GM18508 (cell line): Measurements from ENCODE around the gene C14orf93.
"Not testable (repeated sequence)": the region's sequence is repeated elsewhere in the genome, so short reads cannot be mapped to it uniquely, and the experiment has no call there.

ENCODE experiments used
- ATAC-seq: cut with Tn5 transposase; IDR thresholded peaks from one replicate; pipeline ENCODE4 v1.9.1; 2021; ENCODE audit warnings: moderate number of reproducible peaks; ENCODE audit not compliant: insufficient read depth, unreplicated experiment

Gene C14orf93

GRCh38 chr14:22977684-22978486 lies 32.1 kb downstream of the C14orf93 start:
- no peak for ATAC-seq

GRCh38 chr14:22977434-22977683 lies 32.6 kb downstream of the C14orf93 start:
- no peak for ATAC-seq

GRCh38 chr14:22976620-22977433 lies 33.1 kb downstream of the C14orf93 start:
- ATAC-seq: no peak

GRCh38 chr14:22974530-22975313 lies 35.2 kb downstream of the C14orf93 start:
- no peak for ATAC-seq

- ATAC-seq: no peak
Observed at GRCh38 chr14:22973217-22974032, 36.5 kb downstream of the C14orf93 start.

- no peak for ATAC-seq
Observed at GRCh38 chr14:22972313-22972930, 37.5 kb downstream of the C14orf93 start.

- ATAC-seq: no peak
Observed at GRCh38 chr14:22971152-22971551, 38.8 kb downstream of the C14orf93 start.

- no peak for ATAC-seq
Observed at GRCh38 chr14:22966783-22967269, 43.1 kb downstream of the C14orf93 start.

- ATAC-seq: not testable (repeated sequence)
Observed at GRCh38 chr14:22965916-22966782, 43.8 kb downstream of the C14orf93 start.

- ATAC-seq: no peak
Observed at GRCh38 chr14:22962061-22962676, 47.8 kb downstream of the C14orf93 start.

- no peak for ATAC-seq
Observed at GRCh38 chr14:22955702-22956569, 54.0 kb downstream of the C14orf93 start.

- ATAC-seq: no peak
Observed at GRCh38 chr14:22952418-22952817, 57.5 kb downstream of the C14orf93 start.

- not testable (repeated sequence) for ATAC-seq
Observed at GRCh38 chr14:22951795-22952194, 58.1 kb downstream of the C14orf93 start.

- no peak for ATAC-seq
Observed at GRCh38 chr14:22945642-22946041, 64.3 kb downstream of the C14orf93 start.

GRCh38 chr14:22939684-22940083 lies 70.3 kb downstream of the C14orf93 start:
- ATAC-seq: no peak
